Measurements from ENCODE around the gene PHF21A.

DNA sequence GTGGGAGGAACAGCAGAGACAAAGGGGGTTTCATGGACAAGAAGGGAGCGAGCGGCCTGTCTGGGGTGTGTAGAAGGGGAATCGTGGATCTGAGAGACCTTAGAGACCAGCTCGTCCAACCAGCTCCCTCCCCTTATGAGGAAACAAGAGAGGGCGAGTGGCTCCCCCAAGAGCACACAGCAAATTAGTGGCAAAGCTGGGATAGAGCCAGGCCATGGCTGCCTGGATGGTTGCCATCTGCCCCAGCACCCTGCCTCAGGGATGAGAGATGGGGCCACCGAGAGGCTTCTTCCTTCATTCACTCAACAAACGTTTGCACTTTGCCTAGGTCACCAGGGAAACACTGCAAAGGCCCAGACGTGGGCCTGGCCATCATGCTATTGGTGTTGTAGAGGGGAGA, 231.7 kb downstream of the PHF21A start:
- no peak for TF ChIP-seq CTCF (IDR thresholded peaks at IDR 0.05)
- no peak for TF ChIP-seq POLR2AphosphoS5 (IDR thresholded peaks at IDR 0.05)
